Astrocyte (in vitro differentiated cells and primary cell): Measurements from ENCODE around the gene CRYGN. TPM values are rescaled to one million over a fixed set of nuclear protein-coding genes. Genes with fewer than 3 reads are reported as not detected.

Experiments
- DNase-seq: peaks from one replicate; pipeline ENCODE4 v3.0.0-alpha.2; 2010; ENCODE audit warnings: low read depth
- FAIRE-seq: peaks from 2 replicates; lab custom pipeline; 2011; peaks lifted over from hg19 to GRCh38; lab: Jason Lieb, UNC
- H2AFZ ChIP-seq: 2 replicates; pipeline ENCODE4 v1.6.0; 2012; ENCODE audit warnings: low read depth, low read length, inconsistent platforms
- H3K27ac ChIP-seq: 2 replicates; pipeline ENCODE4 v1.5.1; 2011; ENCODE audit warnings: low read depth, low read length, inconsistent platforms
- H3K27me3 ChIP-seq: 2 replicates; pipeline ENCODE4 v1.6.0; 2011; ENCODE audit warnings: low read length, inconsistent platforms; ENCODE audit not compliant: insufficient read depth
- H3K36me3 ChIP-seq: 2 replicates; pipeline ENCODE4 v1.5.1; 2011; ENCODE audit warnings: low read length, inconsistent platforms; ENCODE audit not compliant: insufficient read depth
- H3K4me1 ChIP-seq: 2 replicates; pipeline ENCODE4 v1.5.1; 2011; ENCODE audit warnings: low read length, inconsistent platforms; ENCODE audit not compliant: insufficient read depth
- H3K4me2 ChIP-seq: 2 replicates; pipeline ENCODE4 v1.6.0; 2012; ENCODE audit warnings: low read length, inconsistent platforms
- H3K4me3 ChIP-seq: 2 replicates; pipeline ENCODE4 v1.5.1; 2011; ENCODE audit warnings: low read depth, mild to moderate bottlenecking, low read length, inconsistent platforms; ENCODE audit not compliant: insufficient read depth
- H3K79me2 ChIP-seq: 2 replicates; pipeline ENCODE4 v1.6.0; 2012; ENCODE audit warnings: mild to moderate bottlenecking, low read length, inconsistent platforms; ENCODE audit not compliant: insufficient read depth
- H3K9ac ChIP-seq: 2 replicates; pipeline ENCODE4 v1.6.0; 2012; ENCODE audit warnings: mild to moderate bottlenecking, low read length, inconsistent platforms
- H3K9me3 ChIP-seq: 2 replicates; pipeline ENCODE4 v1.5.1; 2012; ENCODE audit warnings: low read depth, mild to moderate bottlenecking, low read length, inconsistent platforms; ENCODE audit not compliant: insufficient read depth
- H4K20me1 ChIP-seq: 2 replicates; pipeline ENCODE4 v1.6.0; 2012; ENCODE audit warnings: low read length, inconsistent platforms; ENCODE audit not compliant: insufficient read depth
- H3K27ac Mint-ChIP-seq: one replicate; pipeline ENCODE4 v1.8.0; 2021; ENCODE audit warnings: mild to moderate bottlenecking, mixed read lengths; ENCODE audit not compliant: unreplicated experiment
- H3K27me3 Mint-ChIP-seq: one replicate; pipeline ENCODE4 v1.8.0; 2021; ENCODE audit warnings: low read depth, mixed read lengths; ENCODE audit not compliant: unreplicated experiment
- H3K36me3 Mint-ChIP-seq: one replicate; pipeline ENCODE4 v1.8.0; 2021; ENCODE audit warnings: low read depth, mixed read lengths; ENCODE audit not compliant: unreplicated experiment
- H3K4me1 Mint-ChIP-seq: one replicate; pipeline ENCODE4 v1.8.0; 2021; ENCODE audit warnings: low read depth, mixed read lengths; ENCODE audit not compliant: unreplicated experiment
- H3K4me3 Mint-ChIP-seq: one replicate; pipeline ENCODE4 v1.8.0; 2021; ENCODE audit warnings: mild to moderate bottlenecking, moderate library complexity, mixed read lengths; ENCODE audit not compliant: unreplicated experiment
- H3K9me3 Mint-ChIP-seq: one replicate; pipeline ENCODE4 v1.8.0; 2021; ENCODE audit warnings: mild to moderate bottlenecking, mixed read lengths; ENCODE audit not compliant: unreplicated experiment
- CTCF ChIP-seq: IDR thresholded peaks from 2 replicates; pipeline ENCODE4 v1.5.1; 2011; ENCODE audit warnings: low read depth, mild to moderate bottlenecking, inconsistent platforms, low read length, moderate library complexity; ENCODE audit not compliant: insufficient read depth
- EZH2 ChIP-seq: IDR thresholded peaks from 2 replicates; pipeline ENCODE4 v1.6.1; 2012; ENCODE audit warnings: mild to moderate bottlenecking, low read length, inconsistent platforms; ENCODE audit not compliant: insufficient read depth
- total RNA-seq: library from RNA; stranded (reverse); gene quantifications from 2 replicates; pipeline ENCODE4 v1.2.1, GENCODE V29; 2021

CRYGN gene
- total RNA-seq, 1 donor from 2014 or later = not detected

- H3K4me1 ChIP-seq = no peaks in the 10 kb centered on the region
- no peak overlapping the region for H3K27ac ChIP-seq
- Mint-ChIP-seq H3K36me3 (no peaks in the 10 kb centered on the region), H3K4me3 (no peak overlapping the region), H3K27ac (no peak overlapping the region), H3K9me3 (no peaks in the 10 kb centered on the region), H3K4me1 (peaks cover 6% of the 10 kb centered on the region), H3K27me3 (peaks cover 59% of the 10 kb centered on the region)
- H3K4me3 ChIP-seq = no peak overlapping the region
- H4K20me1 ChIP-seq = no peaks in the 10 kb centered on the region
- no peak overlapping the region for H3K4me2 ChIP-seq
- H3K27me3 ChIP-seq = peaks cover 5% of the 10 kb centered on the region
- H3K9ac ChIP-seq = no peak overlapping the region
- no peak overlapping the region for H2AFZ ChIP-seq
- FAIRE-seq (no peak), DNase-seq (no peak)
- no peaks in the 10 kb centered on the region for H3K9me3 ChIP-seq
- TF ChIP-seq EZH2 = no peak
- no peak for TF ChIP-seq CTCF
- no peaks in the 10 kb centered on the region for H3K79me2 ChIP-seq
- H3K36me3 ChIP-seq = no peaks in the 10 kb centered on the region
Measured at GRCh38 chr7:151392426-151392825, 47.5 kb downstream of the CRYGN start.

DNA sequence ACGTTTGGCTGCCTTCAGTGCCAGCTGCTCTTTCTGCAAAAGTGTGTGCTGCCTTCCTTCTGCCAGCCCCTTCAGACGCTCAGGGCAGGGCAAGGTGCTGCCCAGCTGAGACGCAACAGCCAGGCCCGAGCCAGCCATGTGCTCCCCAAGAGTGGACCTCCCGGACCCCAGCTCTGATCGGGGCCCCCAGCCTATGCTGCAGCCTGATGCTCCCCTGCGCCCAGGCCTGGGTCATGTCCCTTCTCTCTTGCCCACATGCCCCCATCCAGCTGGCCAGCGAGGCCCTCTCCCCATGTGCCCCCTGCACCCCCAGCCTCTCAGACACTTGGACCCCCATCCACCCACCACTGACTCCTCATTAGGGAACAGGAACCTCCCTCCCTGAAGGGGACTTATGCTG is 47.9 kb downstream of the CRYGN start:
- H4K20me1 ChIP-seq = no peaks in the 10 kb centered on the region
- H3K9me3 ChIP-seq = no peaks in the 10 kb centered on the region
- H3K9me3 Mint-ChIP-seq = no peaks in the 10 kb centered on the region
- no peak overlapping the region for H2AFZ ChIP-seq
- H3K4me2 ChIP-seq = no peak overlapping the region
- H3K27me3 Mint-ChIP-seq = peaks cover 54% of the 10 kb centered on the region
- no peak overlapping the region for H3K9ac ChIP-seq
- H3K27me3 ChIP-seq = peaks cover 5% of the 10 kb centered on the region
- H3K36me3 ChIP-seq = no peaks in the 10 kb centered on the region
- H3K4me3 Mint-ChIP-seq = no peak overlapping the region
- H3K79me2 ChIP-seq = no peaks in the 10 kb centered on the region
- H3K4me1 ChIP-seq = no peaks in the 10 kb centered on the region
- H3K27ac ChIP-seq = no peak overlapping the region
- no peak for FAIRE-seq
- no peaks in the 10 kb centered on the region for H3K36me3 Mint-ChIP-seq
- no peak overlapping the region for H3K4me3 ChIP-seq
- peaks cover 6% of the 10 kb centered on the region for H3K4me1 Mint-ChIP-seq
- no peak for TF ChIP-seq CTCF
- TF ChIP-seq EZH2 = no peak
- H3K27ac Mint-ChIP-seq = no peak overlapping the region
- no peak for DNase-seq

DNA sequence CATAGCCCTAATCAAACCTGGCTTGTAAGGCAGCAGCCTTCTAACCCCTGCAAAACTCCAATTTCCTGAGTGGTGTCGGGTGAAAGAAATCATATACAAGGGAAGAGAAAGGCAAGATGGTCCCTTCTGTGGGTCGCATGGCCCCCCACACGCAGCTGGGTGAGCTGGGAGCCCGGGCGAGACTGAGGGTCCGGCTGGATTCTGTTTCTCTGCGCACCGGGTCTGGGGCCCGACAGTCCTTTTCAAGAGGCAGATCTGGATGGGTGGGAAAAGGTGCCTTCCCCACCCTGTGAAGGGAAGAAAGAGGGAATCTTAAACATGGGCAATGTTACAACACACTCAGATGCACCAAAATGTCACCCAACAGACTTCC is 48.6 kb downstream of the CRYGN start:
- FAIRE-seq = no peak
- DNase-seq = no peak
- no peak overlapping the region for H3K4me2 ChIP-seq
- H3K9ac ChIP-seq = no peak overlapping the region
- TF ChIP-seq CTCF = no peak
- TF ChIP-seq EZH2 = no peak
- H3K9me3 ChIP-seq = no peaks in the 10 kb centered on the region
- H3K27me3 ChIP-seq = peaks cover 5% of the 10 kb centered on the region
- H3K4me1 Mint-ChIP-seq = peaks cover 6% of the 10 kb centered on the region
- H3K4me3 ChIP-seq = no peak overlapping the region
- H4K20me1 ChIP-seq = no peaks in the 10 kb centered on the region
- no peak overlapping the region for H3K27ac Mint-ChIP-seq
- no peaks in the 10 kb centered on the region for H3K36me3 ChIP-seq
- no peaks in the 10 kb centered on the region for H3K9me3 Mint-ChIP-seq
- H3K36me3 Mint-ChIP-seq = peaks cover 2% of the 10 kb centered on the region
- no peaks in the 10 kb centered on the region for H3K79me2 ChIP-seq
- H2AFZ ChIP-seq = no peak overlapping the region
- peaks cover 61% of the 10 kb centered on the region for H3K27me3 Mint-ChIP-seq
- H3K4me1 ChIP-seq = no peaks in the 10 kb centered on the region
- no peak overlapping the region for H3K4me3 Mint-ChIP-seq
- H3K27ac ChIP-seq = no peak overlapping the region
